Endothelial cell of umbilical vein (primary cell): ENCODE results near the gene ATP1B1.

Experiments used
- CTCF ChIP-seq, 2 donors: IDR thresholded peaks; 1 replicate in 1 of 2; 2 replicates in 1 of 2; pipeline ENCODE4 v1.5.1; 2011; ENCODE audit warnings: low read length in 2 of 2, mild to moderate bottlenecking in 2 of 2, moderate library complexity in 2 of 2, control low read depth in 1 of 2, inconsistent platforms in 1 of 2, low read depth in 1 of 2; ENCODE audit not compliant: insufficient read depth in 1 of 2; ENCODE audit errors: extremely low read depth in 1 of 2
- EZH2 ChIP-seq: IDR thresholded peaks from 2 replicates; pipeline ENCODE4 v1.6.1; 2012; ENCODE audit warnings: borderline replicate concordance, low read depth, mild to moderate bottlenecking, moderate library complexity, low read length, inconsistent platforms; ENCODE audit not compliant: severe bottlenecking
- FOS ChIP-seq: IDR thresholded peaks from 2 replicates; pipeline ENCODE4 v1.6.1; 2011; ENCODE audit warnings: mild to moderate bottlenecking, low read length, moderate library complexity, borderline replicate concordance; ENCODE audit not compliant: insufficient read depth
- MAX ChIP-seq: IDR thresholded peaks from 2 replicates; pipeline ENCODE4 v1.6.1; 2011; ENCODE audit not compliant: insufficient read depth, insufficient read length
- MYC ChIP-seq: IDR thresholded peaks from one replicate; pipeline ENCODE4 v1.6.1; 2011; ENCODE audit warnings: mild to moderate bottlenecking, low read depth, low read length
- POLR2A ChIP-seq: IDR thresholded peaks from 2 replicates; pipeline ENCODE4 v1.6.1; 2012; ENCODE audit warnings: low read depth, mild to moderate bottlenecking, control low read depth, low read length
- POLR2AphosphoS5 ChIP-seq: IDR thresholded peaks from 2 replicates; pipeline ENCODE4 v1.6.1; 2012; ENCODE audit warnings: low read depth, mild to moderate bottlenecking, control low read depth, low read length, moderate library complexity; ENCODE audit not compliant: insufficient read depth

GRCh38 chr1:169109561-169110134 lies 3.2 kb downstream of the ATP1B1 start:
- TF ChIP-seq CTCF (IDR thresholded peaks at IDR 0.05; ENCODE audit: extremely low read depth in 1 of 2, insufficient read depth in 1 of 2, low read depth in 1 of 2, low read length in 2 of 2): no peak
- no peak for TF ChIP-seq POLR2A
- no peak for TF ChIP-seq MAX
- TF ChIP-seq EZH2: no peak
- no peak for TF ChIP-seq POLR2AphosphoS5
- TF ChIP-seq MYC: no peak
- no peak for TF ChIP-seq FOS
